Astrocyte of the spinal cord (primary cell): ENCODE results near the gene DENND5B.
A peak's percentile ranks its signal among the peaks of the same experiment; 100 is the strongest.

ENCODE experiments used
- DNase-seq: peaks from one replicate; pipeline ENCODE4 v3.0.0; 2011; ENCODE audit warnings: low read depth, low spot score
- H3K4me3 ChIP-seq: 2 replicates; pipeline ENCODE4 v1.5.1; 2011; ENCODE audit warnings: low read depth, mild to moderate bottlenecking, low read length, moderate library complexity
- in situ Hi-C: cut with HindIII; loops from 2 replicates; pipeline ENCODE4 v1.10.0; 2017; ENCODE audit warnings: low sequenced_read_pairs
- TF ChIP-seq, protein P1 (sequence below): IDR thresholded peaks from 2 replicates; pipeline ENCODE4 v1.5.1; 2012; ENCODE audit warnings: low read depth, mild to moderate bottlenecking, low read length, inconsistent platforms

Gene DENND5B

DNA sequence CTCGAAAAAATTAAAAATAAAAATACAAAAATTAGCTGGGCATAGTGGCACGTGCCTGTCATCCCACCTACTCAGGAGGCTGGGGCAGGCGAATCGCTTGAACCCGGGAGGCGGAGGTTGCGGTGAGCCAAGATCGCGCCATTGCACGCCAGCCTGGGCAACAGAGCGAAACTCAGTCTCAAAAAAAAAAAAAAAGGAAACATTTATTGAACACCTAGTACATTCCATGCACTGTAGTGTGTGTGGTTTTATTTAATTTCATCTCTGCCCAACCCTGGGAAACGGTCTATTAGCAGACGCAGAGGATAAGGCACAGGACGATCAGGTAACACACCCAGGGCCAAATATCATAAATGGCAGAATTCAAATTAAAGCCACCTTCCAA, 229.2 kb downstream of the DENND5B start:
- no peak for DNase-seq
- H3K4me3 ChIP-seq, result no peak overlapping the region
- in situ Hi-C loops, result no loop called here
- TF ChIP-seq, protein P1, sequence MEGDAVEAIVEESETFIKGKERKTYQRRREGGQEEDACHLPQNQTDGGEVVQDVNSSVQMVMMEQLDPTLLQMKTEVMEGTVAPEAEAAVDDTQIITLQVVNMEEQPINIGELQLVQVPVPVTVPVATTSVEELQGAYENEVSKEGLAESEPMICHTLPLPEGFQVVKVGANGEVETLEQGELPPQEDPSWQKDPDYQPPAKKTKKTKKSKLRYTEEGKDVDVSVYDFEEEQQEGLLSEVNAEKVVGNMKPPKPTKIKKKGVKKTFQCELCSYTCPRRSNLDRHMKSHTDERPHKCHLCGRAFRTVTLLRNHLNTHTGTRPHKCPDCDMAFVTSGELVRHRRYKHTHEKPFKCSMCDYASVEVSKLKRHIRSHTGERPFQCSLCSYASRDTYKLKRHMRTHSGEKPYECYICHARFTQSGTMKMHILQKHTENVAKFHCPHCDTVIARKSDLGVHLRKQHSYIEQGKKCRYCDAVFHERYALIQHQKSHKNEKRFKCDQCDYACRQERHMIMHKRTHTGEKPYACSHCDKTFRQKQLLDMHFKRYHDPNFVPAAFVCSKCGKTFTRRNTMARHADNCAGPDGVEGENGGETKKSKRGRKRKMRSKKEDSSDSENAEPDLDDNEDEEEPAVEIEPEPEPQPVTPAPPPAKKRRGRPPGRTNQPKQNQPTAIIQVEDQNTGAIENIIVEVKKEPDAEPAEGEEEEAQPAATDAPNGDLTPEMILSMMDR, result no peak

DNA sequence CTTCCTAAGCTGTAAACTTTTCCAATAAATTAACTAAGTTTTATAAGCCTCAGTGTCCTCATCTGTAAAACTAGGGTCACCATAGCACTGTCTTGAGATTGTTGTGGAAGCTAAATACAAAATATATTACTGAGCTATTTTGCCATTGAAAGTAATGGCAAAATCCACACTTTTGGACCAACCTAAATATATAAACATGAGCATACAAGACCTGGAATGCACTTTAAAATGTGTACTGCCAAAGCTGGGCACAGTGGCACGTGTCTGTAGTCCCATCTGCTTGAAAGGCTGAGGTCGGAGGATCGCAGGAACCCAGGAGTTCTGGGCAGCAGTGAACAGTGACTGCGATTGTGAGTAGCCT, 235.2 kb downstream of the DENND5B start:
- in situ Hi-C loops, result no loop called here
- TF ChIP-seq, protein P1, result no peak
- no peak overlapping the region for H3K4me3 ChIP-seq
- no peak for DNase-seq

DNA sequence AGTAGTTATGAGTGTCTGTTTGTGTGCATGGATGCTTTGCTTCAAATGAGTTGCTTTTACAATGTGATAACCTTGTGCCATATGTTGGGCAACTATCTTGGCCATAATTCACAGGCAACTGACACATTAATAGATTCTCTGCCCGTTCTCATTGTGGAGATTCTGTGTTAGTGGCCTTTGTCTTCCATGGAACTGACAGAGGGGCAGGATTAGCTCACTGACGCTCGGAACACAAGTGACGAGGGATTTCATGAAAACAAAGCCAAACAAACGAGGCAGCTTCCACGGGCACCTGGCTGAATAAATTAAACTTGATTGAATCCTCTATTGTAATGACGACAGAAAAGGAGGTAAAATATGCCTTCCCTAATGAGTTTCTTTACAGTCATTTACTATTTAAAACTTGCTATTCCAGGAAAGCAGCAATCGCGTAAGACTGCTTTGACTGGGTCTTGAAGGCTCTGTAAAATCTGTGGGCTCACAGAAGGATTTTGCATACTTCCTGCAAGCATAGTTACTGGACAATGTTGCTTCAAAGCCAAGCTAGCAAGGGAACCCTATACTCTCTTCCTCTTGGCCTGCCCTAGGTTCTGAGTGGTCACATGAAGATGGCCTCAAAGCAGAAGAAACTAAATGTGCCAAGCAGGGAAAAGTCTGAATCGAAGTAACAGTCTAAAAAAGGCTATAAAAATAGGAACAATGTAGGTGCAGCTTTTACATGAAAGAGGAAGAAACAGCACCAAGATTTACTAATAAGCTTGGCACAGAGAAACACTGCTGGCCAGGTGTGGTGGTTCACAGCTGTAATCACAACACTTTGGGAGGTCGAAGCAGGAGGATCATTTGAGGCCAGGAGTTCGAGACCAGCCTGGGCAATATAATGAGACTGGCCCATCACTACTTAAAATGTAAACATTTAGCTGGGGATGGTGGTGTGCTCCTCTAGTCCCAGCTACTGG, 236.9 kb downstream of the DENND5B start:
- DNase-seq, result peak; percentile 6
- TF ChIP-seq, protein P1, result no peak
- no peak overlapping the region for H3K4me3 ChIP-seq
- in situ Hi-C loops, result no loop called here

DNA sequence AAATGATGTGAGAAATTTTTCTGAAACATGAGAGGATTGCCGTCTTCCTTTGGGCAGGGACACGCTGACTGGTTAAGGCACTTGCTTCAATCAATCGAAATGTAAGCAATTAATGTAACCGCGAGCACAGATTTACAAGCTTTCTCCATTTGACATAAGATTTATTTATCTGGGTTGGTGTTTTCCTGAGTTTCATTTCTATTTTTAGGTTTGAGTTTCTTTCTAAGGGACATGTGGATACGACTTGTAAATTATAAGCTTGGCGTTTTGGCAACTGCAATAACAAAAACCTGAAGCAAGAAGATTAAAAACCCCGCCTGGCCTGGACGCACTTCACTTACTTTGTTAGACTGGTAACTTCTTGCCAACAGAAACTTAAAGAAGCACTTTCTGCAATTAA, 244.7 kb downstream of the DENND5B start:
- no peak for DNase-seq
- no peak overlapping the region for H3K4me3 ChIP-seq
- in situ Hi-C loops, result no loop called here
- TF ChIP-seq, protein P1, result no peak

DNA sequence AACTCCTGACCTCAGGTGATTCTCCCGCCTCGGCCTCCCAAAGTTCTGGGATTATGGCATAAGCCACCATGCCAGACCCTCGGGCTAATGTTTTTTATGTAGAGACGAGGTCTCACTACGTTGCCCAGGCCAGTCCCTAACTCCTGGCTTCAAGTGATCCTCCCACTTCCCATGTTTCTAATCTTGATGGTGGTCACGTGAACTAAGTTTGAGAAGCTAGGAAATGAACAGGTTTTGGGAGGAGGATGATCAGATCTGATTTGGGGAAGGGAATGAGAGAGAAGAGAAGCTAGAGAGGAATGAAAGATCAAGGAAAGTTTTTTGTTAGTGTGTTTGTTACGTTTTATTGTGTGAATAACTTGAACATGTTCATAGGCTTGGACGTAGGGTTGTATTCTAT, 247.8 kb downstream of the DENND5B start:
- TF ChIP-seq, protein P1, result no peak
- no peak overlapping the region for H3K4me3 ChIP-seq
- in situ Hi-C loops, result no loop called here
- no peak for DNase-seq

DNA sequence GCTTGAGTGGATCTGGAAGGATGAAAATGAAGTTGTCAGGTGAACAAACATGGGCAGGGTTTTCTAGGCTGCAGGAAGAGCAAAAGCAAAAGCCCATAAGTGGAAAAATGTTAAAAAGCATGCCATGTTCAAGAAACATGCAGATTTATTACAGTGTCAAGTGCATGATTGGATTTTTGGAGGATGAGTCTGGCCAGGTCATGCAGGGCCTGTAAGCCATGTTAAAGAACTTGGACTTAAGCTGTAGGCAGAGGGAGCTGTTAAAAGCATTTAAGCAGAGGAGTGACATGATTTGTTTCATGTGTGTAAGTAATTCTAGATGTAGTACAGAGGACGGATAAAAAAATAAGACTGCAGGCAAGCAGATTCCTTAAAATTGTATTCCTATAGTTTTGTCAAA, 248.7 kb downstream of the DENND5B start:
- no peak overlapping the region for H3K4me3 ChIP-seq
- TF ChIP-seq, protein P1, result no peak
- in situ Hi-C loops, result no loop called here
- no peak for DNase-seq
